ENCODE results near the gene CES2.
"Not testable (repeated sequence)": the region's sequence is repeated elsewhere in the genome, so short reads cannot be mapped to it uniquely, and the experiment has no call there.

CES2 gene

GRCh38 chr16:66954097-66954659 lies 18.9 kb downstream of the CES2 start:
- H3K36me3 ChIP-seq (ENCODE audit: insufficient read depth, low read length): no peaks in the 10 kb centered on the region
- no peak for TF ChIP-seq EZH2phosphoT487 (IDR thresholded peaks at IDR 0.05; ENCODE audit: borderline replicate concordance)
- TF ChIP-seq, protein P1, sequence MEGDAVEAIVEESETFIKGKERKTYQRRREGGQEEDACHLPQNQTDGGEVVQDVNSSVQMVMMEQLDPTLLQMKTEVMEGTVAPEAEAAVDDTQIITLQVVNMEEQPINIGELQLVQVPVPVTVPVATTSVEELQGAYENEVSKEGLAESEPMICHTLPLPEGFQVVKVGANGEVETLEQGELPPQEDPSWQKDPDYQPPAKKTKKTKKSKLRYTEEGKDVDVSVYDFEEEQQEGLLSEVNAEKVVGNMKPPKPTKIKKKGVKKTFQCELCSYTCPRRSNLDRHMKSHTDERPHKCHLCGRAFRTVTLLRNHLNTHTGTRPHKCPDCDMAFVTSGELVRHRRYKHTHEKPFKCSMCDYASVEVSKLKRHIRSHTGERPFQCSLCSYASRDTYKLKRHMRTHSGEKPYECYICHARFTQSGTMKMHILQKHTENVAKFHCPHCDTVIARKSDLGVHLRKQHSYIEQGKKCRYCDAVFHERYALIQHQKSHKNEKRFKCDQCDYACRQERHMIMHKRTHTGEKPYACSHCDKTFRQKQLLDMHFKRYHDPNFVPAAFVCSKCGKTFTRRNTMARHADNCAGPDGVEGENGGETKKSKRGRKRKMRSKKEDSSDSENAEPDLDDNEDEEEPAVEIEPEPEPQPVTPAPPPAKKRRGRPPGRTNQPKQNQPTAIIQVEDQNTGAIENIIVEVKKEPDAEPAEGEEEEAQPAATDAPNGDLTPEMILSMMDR (conservative IDR thresholded peaks at IDR 0.05; ENCODE audit: low read length): peak; percentile 87
- no peaks in the 10 kb centered on the region for H3K9me2 ChIP-seq (replicated peaks; ENCODE audit: low read depth, low read length)
- H3K4me2 ChIP-seq (ENCODE audit: low read depth, low read length, poor library complexity, severe bottlenecking): no peak overlapping the region
- H4K20me1 ChIP-seq (ENCODE audit: insufficient read depth, low read length, poor library complexity, severe bottlenecking): no peaks in the 10 kb centered on the region
- H3K27me3 ChIP-seq (ENCODE audit: insufficient read depth, low read length, poor library complexity, severe bottlenecking): no peaks in the 10 kb centered on the region
- H3K9me3 ChIP-seq (ENCODE audit: insufficient read depth, low read depth, low read length): no peaks in the 10 kb centered on the region
- no peak overlapping the region for H3K9ac ChIP-seq (ENCODE audit: low read depth, low read length, poor library complexity, severe bottlenecking)
- H3K79me2 ChIP-seq (ENCODE audit: insufficient read depth, low read length): no peaks in the 10 kb centered on the region
- H3K4me3 ChIP-seq (ENCODE audit: low read length, poor library complexity, severe bottlenecking): no peak overlapping the region
- no peaks in the 10 kb centered on the region for H3F3A ChIP-seq (ENCODE audit: low read depth)
- peak overlapping the region; percentile 63; the same call in 1 of the 2 replicates for H2AFZ ChIP-seq (ENCODE audit: low read length)
- no peaks in the 10 kb centered on the region for H3K4me1 ChIP-seq (ENCODE audit: insufficient read depth, low read length, poor library complexity, severe bottlenecking)

DNA sequence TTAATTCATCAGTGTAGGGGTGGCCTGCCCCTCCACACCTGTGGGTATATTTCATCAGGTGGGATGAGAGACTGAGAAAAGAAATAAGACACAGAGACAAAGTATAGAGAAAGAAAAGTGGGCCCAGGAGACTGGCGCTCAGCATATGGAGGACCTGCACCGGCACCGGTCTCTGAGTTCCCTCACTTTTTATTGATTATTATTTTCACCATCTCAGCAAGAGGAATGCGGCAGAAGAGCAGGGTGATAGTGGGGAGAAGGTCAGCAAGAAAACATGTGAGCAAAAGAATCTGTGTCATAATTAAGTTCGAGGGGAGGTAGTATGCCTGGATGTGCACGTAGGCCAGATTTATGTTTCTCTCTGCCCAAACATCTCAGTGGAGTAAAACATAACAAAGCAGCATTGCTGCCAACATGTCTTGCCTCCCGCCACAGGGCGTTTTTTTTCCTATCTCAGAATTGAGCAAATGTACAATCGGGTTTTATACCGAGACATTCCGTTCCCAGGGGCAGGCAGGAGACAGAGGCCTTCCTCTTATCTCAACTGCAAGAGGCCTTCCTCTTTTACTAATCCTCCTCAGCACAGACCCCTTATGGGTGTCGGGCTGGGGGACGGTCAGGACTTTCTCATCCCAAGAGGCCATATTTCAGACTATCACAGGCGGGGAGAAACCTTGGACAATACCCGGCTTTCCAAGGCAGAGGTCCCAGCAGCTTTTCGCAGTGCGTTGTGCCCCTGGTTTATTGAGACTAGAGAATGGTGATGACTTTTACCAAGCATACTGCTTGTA lies 20.2 kb downstream of the CES2 start:
- not testable (repeated sequence) for H3K9me2 ChIP-seq (replicated peaks; ENCODE audit: low read depth, low read length); H3K4me2 ChIP-seq (ENCODE audit: low read depth, low read length, poor library complexity, severe bottlenecking); H3K36me3 ChIP-seq (ENCODE audit: insufficient read depth, low read length); H4K20me1 ChIP-seq (ENCODE audit: insufficient read depth, low read length, poor library complexity, severe bottlenecking); H3K4me3 ChIP-seq (ENCODE audit: low read length, poor library complexity, severe bottlenecking); H3K9ac ChIP-seq (ENCODE audit: low read depth, low read length, poor library complexity, severe bottlenecking); H3F3A ChIP-seq (ENCODE audit: low read depth); H3K79me2 ChIP-seq (ENCODE audit: insufficient read depth, low read length); H3K4me1 ChIP-seq (ENCODE audit: insufficient read depth, low read length, poor library complexity, severe bottlenecking); H3K9me3 ChIP-seq (ENCODE audit: insufficient read depth, low read depth, low read length); H2AFZ ChIP-seq (ENCODE audit: low read length); H3K27me3 ChIP-seq (ENCODE audit: insufficient read depth, low read length, poor library complexity, severe bottlenecking)

DNA sequence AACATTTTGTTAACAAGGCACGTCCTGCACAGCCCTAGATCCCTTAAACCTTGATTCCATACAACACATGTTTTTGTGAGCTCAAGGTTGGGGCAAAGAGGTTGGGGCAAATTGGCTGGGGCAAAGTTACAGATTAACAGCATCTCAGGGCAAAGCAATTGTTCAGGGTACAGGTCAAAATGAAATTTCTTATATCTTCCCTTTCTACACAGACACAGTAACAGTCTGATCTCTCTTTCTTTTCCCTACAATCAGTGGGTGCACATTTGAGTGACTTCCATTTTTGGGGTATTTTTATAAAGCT lies 20.8 kb downstream of the CES2 start:
- not testable (repeated sequence) for H3K4me3 ChIP-seq (ENCODE audit: low read length, poor library complexity, severe bottlenecking); H2AFZ ChIP-seq (ENCODE audit: low read length); H3K9ac ChIP-seq (ENCODE audit: low read depth, low read length, poor library complexity, severe bottlenecking); H3K4me2 ChIP-seq (ENCODE audit: low read depth, low read length, poor library complexity, severe bottlenecking); H3K9me3 ChIP-seq (ENCODE audit: insufficient read depth, low read depth, low read length); H3K79me2 ChIP-seq (ENCODE audit: insufficient read depth, low read length); H4K20me1 ChIP-seq (ENCODE audit: insufficient read depth, low read length, poor library complexity, severe bottlenecking); H3K9me2 ChIP-seq (replicated peaks; ENCODE audit: low read depth, low read length); H3F3A ChIP-seq (ENCODE audit: low read depth); H3K36me3 ChIP-seq (ENCODE audit: insufficient read depth, low read length); H3K27me3 ChIP-seq (ENCODE audit: insufficient read depth, low read length, poor library complexity, severe bottlenecking); H3K4me1 ChIP-seq (ENCODE audit: insufficient read depth, low read length, poor library complexity, severe bottlenecking)

- Histone ChIP-seq H3K9ac (ENCODE audit: low read depth, low read length, poor library complexity, severe bottlenecking) (no peak overlapping the region), H3K9me2 (replicated peaks; ENCODE audit: low read depth, low read length) (no peaks in the 10 kb centered on the region), H3K4me2 (ENCODE audit: low read depth, low read length, poor library complexity, severe bottlenecking) (no peak overlapping the region), H3K79me2 (ENCODE audit: insufficient read depth, low read length) (peaks cover 5% of the 10 kb centered on the region; the same call in 1 of the 2 replicates), H2AFZ (ENCODE audit: low read length) (no peak overlapping the region), H3K27me3 (ENCODE audit: insufficient read depth, low read length, poor library complexity, severe bottlenecking) (no peaks in the 10 kb centered on the region), H3K36me3 (ENCODE audit: insufficient read depth, low read length) (no peaks in the 10 kb centered on the region), H4K20me1 (ENCODE audit: insufficient read depth, low read length, poor library complexity, severe bottlenecking) (no peaks in the 10 kb centered on the region), H3K4me3 (ENCODE audit: low read length, poor library complexity, severe bottlenecking) (no peak overlapping the region), H3F3A (ENCODE audit: low read depth) (no peaks in the 10 kb centered on the region), H3K4me1 (ENCODE audit: insufficient read depth, low read length, poor library complexity, severe bottlenecking) (peaks cover 16% of the 10 kb centered on the region), H3K9me3 (ENCODE audit: insufficient read depth, low read depth, low read length) (no peaks in the 10 kb centered on the region)
- TF ChIP-seq, protein P1 (conservative IDR thresholded peaks at IDR 0.05; ENCODE audit: low read length): no peak
- TF ChIP-seq EZH2phosphoT487 (IDR thresholded peaks at IDR 0.05; ENCODE audit: borderline replicate concordance): no peak
Measured at GRCh38 chr16:66958857-66959703, 23.8 kb downstream of the CES2 start.
